IMR-90 (cell line): ENCODE results near the gene UBE2QL1.

ENCODE experiments used
- BHLHE40 ChIP-seq: fragments of 150-350 bp; IDR thresholded peaks from 2 replicates; pipeline ENCODE4 v1.6.1; 2016; ENCODE audit warnings: mild to moderate bottlenecking, low read depth, low read length
- CEBPB ChIP-seq: IDR thresholded peaks from 2 replicates; pipeline ENCODE4 v1.6.1; 2012; ENCODE audit warnings: low read depth, low read length, improper control_type of control experiment
- CHD1 ChIP-seq: IDR thresholded peaks from 2 replicates; pipeline ENCODE4 v1.6.1; 2012; ENCODE audit warnings: low read depth, low read length, improper control_type of control experiment
- CTCF ChIP-seq: conservative IDR thresholded peaks from 2 replicates; pipeline ENCODE4 v1.5.1; 2012; ENCODE audit warnings: mild to moderate bottlenecking, low read depth, low read length, improper control_type of control experiment
- FOS ChIP-seq: fragments of 150-350 bp; IDR thresholded peaks from 2 replicates; pipeline ENCODE4 v1.6.1; 2016; ENCODE audit warnings: low read depth, low read length
- MAFK ChIP-seq: IDR thresholded peaks from 2 replicates; pipeline ENCODE4 v1.6.1; 2012; ENCODE audit warnings: low read depth, low read length, improper control_type of control experiment
- MAZ ChIP-seq: IDR thresholded peaks from 2 replicates; pipeline ENCODE4 v1.6.1; 2012; ENCODE audit warnings: low read depth, mild to moderate bottlenecking, low read length, improper control_type of control experiment, moderate library complexity, borderline replicate concordance
- POLR2A ChIP-seq: IDR thresholded peaks from 2 replicates; pipeline ENCODE4 v1.6.1; 2012; ENCODE audit warnings: mild to moderate bottlenecking, low read depth, low read length
- RAD21 ChIP-seq: IDR thresholded peaks from 2 replicates; pipeline ENCODE4 v1.6.1; 2012; ENCODE audit warnings: low read length, improper control_type of control experiment
- RFX5 ChIP-seq: IDR thresholded peaks from 2 replicates; pipeline ENCODE4 v1.8.0; 2012; ENCODE audit warnings: low read depth, mild to moderate bottlenecking, low read length, moderate library complexity
- USF2 ChIP-seq: fragments of 150-350 bp; IDR thresholded peaks from 2 replicates; pipeline ENCODE4 v1.6.1; 2017; ENCODE audit warnings: mild to moderate bottlenecking, antibody characterized with exemption, low read length, low read depth

GRCh38 chr5:6505783-6506557 is 57.3 kb downstream of the UBE2QL1 start:
- no peak for TF ChIP-seq CTCF
- TF ChIP-seq BHLHE40 = no peak
- TF ChIP-seq POLR2A = no peak
- no peak for TF ChIP-seq RAD21
- no peak for TF ChIP-seq CEBPB
- TF ChIP-seq RFX5 = no peak
- no peak for TF ChIP-seq MAFK
- no peak for TF ChIP-seq MAZ
- no peak for TF ChIP-seq USF2
- TF ChIP-seq FOS = no peak
- no peak for TF ChIP-seq CHD1
